OCI-LY3 (cell line): ENCODE measurements around the gene RBM6.

ENCODE experiments used
- H2AFZ ChIP-seq: fragments of 200-600, 300-600 bp; shearing (Covaris generic); 2 replicates; pipeline ENCODE4 v1.6.0; 2014; ENCODE audit warnings: antibody characterized with exemption, low read depth, low read length
- H3K27ac ChIP-seq: fragments of 200-600, 300-600 bp; sonication (generic); 2 replicates; pipeline ENCODE4 v1.5.1; 2014; ENCODE audit warnings: mild to moderate bottlenecking, low read length, moderate library complexity, mixed read lengths
- H3K27me3 ChIP-seq: fragments of 200-600, 300-600 bp; sonication (generic); 2 replicates; pipeline ENCODE4 v1.6.1; 2014; ENCODE audit warnings: low read depth, low read length, mixed read lengths
- H3K36me3 ChIP-seq: fragments of 200-600, 300-600 bp; sonication (generic); replicated peaks from 2 replicates; pipeline ENCODE3; 2014; ENCODE audit warnings: low read depth, low read length, mixed read lengths
- H3K4me1 ChIP-seq: fragments of 300-600, 200-600 bp; sonication (generic); 2 replicates; pipeline ENCODE4 v1.6.1; 2014; ENCODE audit warnings: low read length, mixed read lengths
- H3K4me2 ChIP-seq: fragments of 200-600, 300-600 bp; sonication (generic); 2 replicates; pipeline ENCODE4 v1.6.1; 2014; ENCODE audit warnings: low read length, mixed read lengths
- H3K4me3 ChIP-seq: fragments of 300-600, 200-600 bp; sonication (generic); 2 replicates; pipeline ENCODE4 v1.5.1; 2014; ENCODE audit warnings: antibody characterized with exemption, mild to moderate bottlenecking, low read length, moderate library complexity
- H3K79me2 ChIP-seq: fragments of 300-600, 200-600 bp; shearing (Covaris generic); 2 replicates; pipeline ENCODE4 v1.6.1; 2014; ENCODE audit warnings: mild to moderate bottlenecking, low read length, mixed read lengths
- H3K9ac ChIP-seq: fragments of 300-600, 200-600 bp; shearing (Covaris generic); 2 replicates; pipeline ENCODE4 v1.6.0; 2014; ENCODE audit warnings: mild to moderate bottlenecking, low read length, moderate library complexity
- H3K9me3 ChIP-seq: fragments of 200-600, 300-600 bp; shearing (Covaris generic); 2 replicates; pipeline ENCODE4 v1.6.1; 2014; ENCODE audit warnings: low read length, mixed read lengths; ENCODE audit not compliant: insufficient read depth
- H4K20me1 ChIP-seq: fragments of 200-600, 300-600 bp; sonication (generic); 2 replicates; pipeline ENCODE4 v1.6.1; 2016; ENCODE audit warnings: low read length, mixed read lengths; ENCODE audit not compliant: insufficient read depth
- CTCF ChIP-seq: fragments of 200-600, 300-600 bp; sonication (generic); IDR thresholded peaks from 2 replicates; pipeline ENCODE4 v1.5.1; 2014; ENCODE audit warnings: antibody characterized with exemption, low read length, low read depth
- EZH2phosphoT487 ChIP-seq: fragments of 200-600 bp; shearing (Covaris generic); IDR thresholded peaks from 2 replicates; pipeline ENCODE4 v1.6.1; 2018; ENCODE audit warnings: antibody characterized with exemption, mixed run types, low read depth

The RBM6 gene

GRCh38 chr3:49925485-49925884, 14.5 kb upstream of the RBM6 start:
- H3K36me3 ChIP-seq, result no peaks in the 10 kb centered on the region
- no peak overlapping the region for H2AFZ ChIP-seq
- H4K20me1 ChIP-seq, result no peaks in the 10 kb centered on the region
- no peaks in the 10 kb centered on the region for H3K27me3 ChIP-seq
- no peak overlapping the region for H3K4me3 ChIP-seq
- TF ChIP-seq EZH2phosphoT487 (no peak), CTCF (no peak)
- H3K9ac ChIP-seq, result no peak overlapping the region
- no peak overlapping the region for H3K4me2 ChIP-seq
- H3K79me2 ChIP-seq, result peaks cover 5% of the 10 kb centered on the region; the same call in 1 of the 2 replicates
- peaks cover 6% of the 10 kb centered on the region for H3K4me1 ChIP-seq
- H3K27ac ChIP-seq, result no peak overlapping the region
- no peaks in the 10 kb centered on the region for H3K9me3 ChIP-seq

- Histone ChIP-seq H3K9me3 (no peaks in the 10 kb centered on the region), H3K4me2 (no peak overlapping the region), H2AFZ (no peak overlapping the region), H4K20me1 (no peaks in the 10 kb centered on the region), H3K79me2 (peaks cover 5% of the 10 kb centered on the region; the same call in 1 of the 2 replicates), H3K27ac (no peak overlapping the region), H3K9ac (no peak overlapping the region), H3K4me3 (no peak overlapping the region), H3K4me1 (peaks cover 12% of the 10 kb centered on the region), H3K36me3 (no peaks in the 10 kb centered on the region), H3K27me3 (no peaks in the 10 kb centered on the region)
- TF ChIP-seq EZH2phosphoT487 (no peak), CTCF (no peak)
Observed at GRCh38 chr3:49926117-49926728, 13.7 kb upstream of the RBM6 start.

- no peaks in the 10 kb centered on the region for H3K36me3 ChIP-seq
- no peaks in the 10 kb centered on the region for H3K9me3 ChIP-seq
- H2AFZ ChIP-seq, result no peak overlapping the region
- peaks cover 12% of the 10 kb centered on the region for H3K4me1 ChIP-seq
- H3K9ac ChIP-seq, result no peak overlapping the region
- H3K27ac ChIP-seq, result no peak overlapping the region
- no peak overlapping the region for H3K4me3 ChIP-seq
- H3K79me2 ChIP-seq, result peaks cover 5% of the 10 kb centered on the region; the same call in 1 of the 2 replicates
- H3K27me3 ChIP-seq, result no peaks in the 10 kb centered on the region
- no peak for TF ChIP-seq CTCF
- TF ChIP-seq EZH2phosphoT487, result no peak
- no peak overlapping the region for H3K4me2 ChIP-seq
- no peaks in the 10 kb centered on the region for H4K20me1 ChIP-seq
Observed at GRCh38 chr3:49927798-49928197, 12.2 kb upstream of the RBM6 start.

GRCh38 chr3:49928481-49929017, 11.4 kb upstream of the RBM6 start:
- H3K27ac ChIP-seq, result no peak overlapping the region
- no peak overlapping the region for H3K9ac ChIP-seq

More at GRCh38 chr3:49928481-49929017, 11.4 kb upstream of the RBM6 start:
- Histone ChIP-seq H3K79me2 (peaks cover 5% of the 10 kb centered on the region; the same call in 1 of the 2 replicates), H2AFZ (no peak overlapping the region), H3K9me3 (no peaks in the 10 kb centered on the region), H3K36me3 (no peaks in the 10 kb centered on the region), H3K27me3 (no peaks in the 10 kb centered on the region), H3K4me1 (peaks cover 12% of the 10 kb centered on the region), H3K4me2 (peak overlapping the region; percentile 72), H4K20me1 (no peaks in the 10 kb centered on the region), H3K4me3 (peak overlapping the region; percentile 86)
- no peak for TF ChIP-seq CTCF
- TF ChIP-seq EZH2phosphoT487, result no peak
